GM10847 (cell line): Measurements from ENCODE around the gene ACER3.

Experiments used
- POLR2A ChIP-seq: IDR thresholded peaks from 2 replicates; pipeline ENCODE4 v1.6.1; 2011; ENCODE audit not compliant: insufficient read length; ENCODE audit errors: extremely low read depth

The ACER3 gene

DNA sequence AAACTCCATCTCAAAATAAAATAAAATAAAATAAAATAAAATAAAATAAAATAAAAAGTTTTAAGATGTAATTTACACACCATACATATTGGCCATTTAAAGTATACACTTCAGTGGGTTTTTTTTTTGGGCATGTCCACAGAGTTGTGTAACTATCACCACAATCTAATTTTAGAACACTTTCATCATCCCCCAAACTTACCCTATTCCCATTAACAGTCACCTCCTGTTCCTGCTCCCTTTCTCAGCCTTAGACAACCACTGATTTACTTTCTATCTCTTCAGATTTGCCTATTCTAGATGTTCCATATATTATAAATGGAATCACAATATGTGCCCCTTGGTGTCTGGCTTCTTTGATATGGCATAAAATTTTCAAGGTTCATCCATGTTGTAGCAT lies 4.6 kb upstream of the ACER3 start:
- no peak for TF ChIP-seq POLR2A

DNA sequence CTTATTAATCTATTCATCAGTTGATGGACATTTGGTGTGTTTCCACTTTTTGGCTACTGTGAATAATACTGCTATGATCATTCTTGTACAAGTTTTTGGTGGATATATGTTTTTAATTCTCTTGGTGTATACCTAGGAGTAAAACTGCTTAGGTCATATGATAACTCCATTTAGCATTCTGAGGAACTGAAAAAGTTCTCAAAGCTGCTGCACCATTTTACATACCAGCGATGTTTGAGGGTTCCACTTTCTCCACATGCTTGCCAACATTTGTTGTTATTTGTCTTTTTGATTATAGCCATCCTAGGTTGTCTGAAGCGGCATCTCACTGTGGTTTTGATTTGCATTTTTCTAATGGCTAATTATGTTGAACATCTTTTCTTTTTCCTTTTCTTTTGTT lies 4.1 kb upstream of the ACER3 start:
- no peak for TF ChIP-seq POLR2A

DNA sequence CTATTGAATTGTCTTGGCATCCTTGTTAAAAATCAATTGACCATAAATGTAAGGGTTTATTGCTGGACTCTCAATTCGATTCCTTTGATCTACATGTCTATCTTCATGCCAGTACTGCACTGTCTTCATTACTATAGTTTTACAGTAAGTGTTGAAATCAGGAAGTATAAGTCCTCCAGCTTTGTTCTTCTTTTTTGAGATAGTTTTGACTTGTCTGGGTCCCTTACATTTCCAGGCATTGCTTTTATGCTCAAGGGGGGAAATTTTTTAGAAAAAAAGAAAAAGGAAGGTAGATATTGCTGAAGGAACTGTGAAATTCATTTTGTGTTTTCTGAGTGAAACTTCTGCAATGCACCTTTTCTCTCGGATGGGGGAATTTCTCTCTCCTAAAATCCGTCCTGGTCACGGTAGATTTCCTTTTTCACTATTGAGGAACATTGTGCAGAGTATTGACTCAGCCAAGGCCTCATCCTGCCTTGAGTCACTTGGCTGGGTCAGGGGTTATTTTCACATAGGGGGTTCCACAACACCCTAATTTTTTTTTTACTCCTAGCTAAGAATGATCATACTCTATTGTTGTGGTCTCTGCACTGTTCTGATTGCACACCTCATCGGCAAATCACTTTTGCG lies 2.8 kb upstream of the ACER3 start:
- TF ChIP-seq POLR2A: no peak

DNA sequence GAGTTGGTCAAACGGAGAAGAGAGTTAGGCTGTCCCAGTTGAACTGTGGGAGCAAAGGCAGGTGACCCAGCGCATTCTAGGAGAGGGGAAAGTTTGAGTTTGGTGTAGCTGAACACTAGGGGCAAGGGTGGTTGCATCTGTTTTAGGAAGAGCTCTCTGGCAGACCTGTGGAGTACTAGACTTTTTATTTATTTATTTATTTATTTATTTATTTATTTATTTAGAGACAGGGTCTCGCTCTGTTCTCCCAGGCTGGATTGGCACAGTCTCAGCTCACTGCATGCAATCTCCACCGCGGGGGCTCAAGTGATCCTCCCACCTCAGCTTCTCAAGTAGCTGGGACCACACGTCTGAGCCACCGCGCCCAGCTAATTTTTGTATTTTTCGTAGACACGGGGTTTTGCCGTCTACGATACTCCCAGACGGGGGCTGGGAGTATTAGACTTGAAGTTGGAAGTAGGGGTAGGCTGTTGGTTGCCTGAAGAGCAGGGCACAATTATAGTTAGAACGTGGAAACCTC lies 950 bp upstream of the ACER3 start:
- TF ChIP-seq POLR2A: no peak

DNA sequence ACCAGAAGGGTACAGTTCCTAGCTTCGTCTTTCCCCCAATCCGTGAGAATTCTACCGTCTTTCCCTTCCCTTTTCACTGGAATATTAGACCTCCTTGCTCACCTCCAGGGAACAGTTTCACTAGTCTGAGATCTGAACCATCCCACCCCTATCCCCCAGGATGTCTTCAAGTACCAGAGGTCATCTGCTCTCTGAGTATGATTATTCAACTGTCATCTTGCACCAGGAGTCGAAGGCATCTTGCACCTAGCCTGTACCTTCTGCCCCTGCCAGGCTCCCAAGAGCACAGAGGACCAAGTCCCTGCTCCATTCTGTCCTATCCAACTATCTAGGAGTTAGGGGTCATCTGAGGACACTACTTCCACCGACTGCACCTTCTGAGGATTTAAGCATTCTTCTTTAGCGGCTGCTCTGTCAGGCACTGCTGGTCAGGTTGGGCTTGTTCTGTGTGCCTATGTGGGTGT lies 804 bp downstream of the ACER3 start:
- no peak for TF ChIP-seq POLR2A

DNA sequence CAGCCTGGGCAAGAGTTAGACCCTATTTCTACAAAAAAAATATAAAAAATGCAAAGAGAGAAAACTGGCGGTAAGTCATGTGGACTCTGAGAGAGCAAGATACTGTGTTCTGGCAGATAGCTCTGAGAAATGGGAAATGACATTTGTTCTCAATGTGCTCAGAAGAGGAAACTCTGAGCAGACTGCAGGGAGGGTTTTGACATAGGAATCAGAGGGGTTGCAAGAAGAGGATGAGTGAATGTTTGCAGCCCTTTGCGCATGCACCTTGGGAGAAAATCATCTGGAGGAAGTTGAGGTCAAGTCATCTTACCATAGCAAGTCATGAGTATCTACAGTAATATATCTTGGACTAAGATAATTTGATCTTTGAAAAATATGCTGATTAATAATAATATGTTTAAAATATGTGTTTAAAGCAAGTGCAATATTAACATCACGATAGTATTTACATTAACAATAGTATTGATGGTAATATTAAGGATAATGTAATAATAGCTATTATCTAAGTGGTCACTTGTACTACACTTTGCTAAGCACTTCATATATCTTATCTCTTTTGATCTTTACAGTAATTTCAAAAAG lies 2.6 kb downstream of the ACER3 start:
- no peak for TF ChIP-seq POLR2A

DNA sequence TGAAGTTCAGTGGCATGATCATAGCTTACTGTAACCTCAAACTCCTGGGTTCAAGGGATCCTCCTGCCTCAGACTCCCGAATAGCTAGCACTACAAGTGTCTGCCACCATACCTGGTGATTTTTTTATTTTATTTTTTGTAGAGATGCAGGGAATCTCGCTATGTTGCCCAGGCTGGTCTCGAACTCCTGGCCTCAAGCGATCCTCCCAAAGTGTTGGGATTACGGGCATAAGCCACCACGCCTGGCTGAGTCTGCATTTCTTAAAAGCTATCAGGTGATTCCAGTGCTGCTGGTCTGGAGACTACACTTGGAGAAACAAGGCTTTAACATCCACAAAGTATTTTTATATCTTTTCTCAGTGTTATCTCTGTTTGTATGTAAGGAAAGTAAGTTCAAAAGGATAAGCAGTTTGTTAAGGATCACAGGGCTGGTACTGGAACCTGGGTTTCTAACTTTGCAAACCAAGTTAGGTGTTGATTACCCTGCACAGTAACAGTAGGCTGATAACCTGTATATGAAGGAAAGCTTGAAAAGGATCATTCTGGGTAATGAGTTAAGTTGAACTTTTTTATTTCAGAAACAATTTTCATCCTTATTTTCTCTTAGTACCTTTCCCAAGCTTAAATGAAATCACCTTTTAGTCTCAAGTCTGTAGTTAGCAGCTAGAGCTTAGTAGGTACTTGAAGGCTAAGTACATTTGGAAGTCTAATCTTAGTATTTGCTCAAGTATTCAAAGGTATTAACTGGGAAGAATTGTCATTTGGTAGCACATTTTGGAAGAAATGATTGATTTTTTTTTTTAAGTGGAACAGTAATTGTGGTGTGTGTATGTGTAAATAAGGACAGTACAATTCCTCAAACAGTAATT lies 12.5 kb downstream of the ACER3 start:
- TF ChIP-seq POLR2A: no peak

DNA sequence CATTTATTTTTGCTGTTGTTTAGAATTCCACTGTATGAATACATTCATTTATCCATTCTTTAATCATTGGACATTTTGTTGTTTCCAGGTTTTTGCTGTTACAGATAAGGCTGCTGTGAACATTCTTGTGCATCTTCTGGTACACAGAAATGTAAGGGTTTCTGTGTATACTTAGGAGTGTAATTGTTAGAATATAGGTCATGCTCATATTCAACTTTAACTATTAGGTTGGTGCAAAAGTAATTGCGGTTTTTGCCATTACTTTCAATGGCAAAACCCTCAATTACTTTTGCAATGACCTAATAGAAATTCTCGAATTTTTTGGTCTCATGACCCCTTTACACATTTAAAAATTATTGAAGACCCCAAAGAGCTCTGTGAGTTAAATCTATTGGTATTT lies 17.3 kb downstream of the ACER3 start:
- no peak for TF ChIP-seq POLR2A

DNA sequence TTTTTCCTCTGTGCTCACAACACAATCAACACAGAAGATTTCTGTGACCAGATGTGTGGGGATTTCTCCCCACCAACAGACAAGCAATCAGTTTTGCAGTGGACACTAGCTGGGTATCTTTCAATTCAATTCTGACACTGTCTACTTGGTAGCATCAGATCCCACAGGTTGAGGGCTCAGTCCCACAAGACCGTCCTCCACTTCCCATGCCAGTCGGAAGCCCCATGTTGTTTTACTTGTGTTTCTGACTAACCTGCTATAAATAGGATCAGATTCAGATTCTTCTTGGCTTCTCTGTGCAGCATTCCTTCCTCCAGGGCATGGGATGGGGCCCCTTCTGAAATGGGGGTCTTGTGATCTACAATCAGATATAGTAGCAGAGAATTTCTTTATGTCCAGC lies 19.6 kb downstream of the ACER3 start:
- TF ChIP-seq POLR2A: no peak

DNA sequence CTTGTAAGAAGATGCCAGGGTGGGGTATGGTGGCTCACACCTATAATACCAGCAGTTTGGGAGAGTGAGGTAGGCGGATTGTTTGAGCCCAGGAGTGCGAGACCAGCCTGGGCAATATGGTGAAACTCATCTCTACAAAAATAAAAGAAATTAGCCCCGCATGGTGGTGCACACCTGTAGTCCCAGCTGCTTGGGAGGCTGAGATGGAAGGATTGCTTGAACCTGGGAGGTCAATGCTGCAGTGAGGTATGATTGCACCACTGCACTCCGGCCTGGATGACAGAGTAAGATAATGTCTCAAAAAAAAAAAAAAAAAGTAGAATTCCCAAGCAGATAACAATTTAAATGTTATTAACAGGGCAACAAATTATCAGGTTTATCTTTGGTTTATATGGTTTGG lies 20.2 kb downstream of the ACER3 start:
- TF ChIP-seq POLR2A: no peak

DNA sequence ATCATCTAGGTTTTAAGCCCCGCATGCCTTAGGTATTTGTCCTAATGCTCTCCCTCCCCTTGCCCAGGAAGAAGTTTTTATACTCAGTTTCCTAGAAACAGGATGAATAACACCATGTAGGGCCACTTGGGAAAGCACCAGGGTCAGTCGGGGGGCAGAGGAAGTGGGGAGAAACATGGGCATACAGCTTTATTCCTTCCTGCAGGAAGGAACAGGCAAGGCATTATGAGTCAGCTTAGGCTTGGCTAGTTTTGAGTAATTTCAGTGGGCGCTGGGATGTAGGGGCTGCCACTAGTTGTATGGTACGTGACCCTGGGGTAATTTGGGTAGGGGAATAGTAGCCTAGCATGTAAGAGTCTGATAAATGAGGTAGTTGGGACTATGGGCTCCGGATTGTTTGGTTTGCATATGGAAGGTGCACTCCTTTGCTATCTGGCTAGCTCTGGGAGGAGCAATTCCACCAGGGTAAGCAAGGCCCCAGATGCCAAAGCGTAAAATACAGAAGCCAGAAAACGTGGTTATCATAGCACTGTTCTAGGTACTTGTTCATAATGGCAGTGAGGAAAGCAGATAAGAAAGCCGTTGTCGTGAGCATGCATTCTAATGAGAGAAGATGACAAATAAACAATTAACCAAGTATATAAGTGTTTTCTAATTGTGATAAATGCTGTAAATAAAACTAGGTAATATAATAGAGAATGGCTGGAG lies 24.8 kb downstream of the ACER3 start:
- TF ChIP-seq POLR2A: no peak

DNA sequence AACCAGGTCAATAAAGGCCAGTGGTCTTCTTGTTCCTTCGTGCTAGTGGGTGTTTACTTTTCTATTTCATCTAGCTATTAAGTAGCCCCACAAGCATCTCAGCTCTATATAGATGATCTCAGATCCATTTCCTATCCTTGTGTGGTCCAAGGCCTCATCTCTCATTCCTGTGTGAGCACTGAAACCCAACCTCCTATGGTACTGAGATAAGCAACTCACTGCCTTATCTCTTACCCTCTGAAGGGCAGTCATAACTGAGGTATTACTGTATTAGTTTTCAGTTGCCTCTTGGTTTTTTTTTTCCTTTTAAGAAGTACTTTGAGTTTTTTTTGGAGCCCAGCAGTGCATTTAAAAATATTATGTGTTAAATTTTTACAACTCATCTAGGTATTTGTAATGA lies 28.3 kb downstream of the ACER3 start:
- no peak for TF ChIP-seq POLR2A

DNA sequence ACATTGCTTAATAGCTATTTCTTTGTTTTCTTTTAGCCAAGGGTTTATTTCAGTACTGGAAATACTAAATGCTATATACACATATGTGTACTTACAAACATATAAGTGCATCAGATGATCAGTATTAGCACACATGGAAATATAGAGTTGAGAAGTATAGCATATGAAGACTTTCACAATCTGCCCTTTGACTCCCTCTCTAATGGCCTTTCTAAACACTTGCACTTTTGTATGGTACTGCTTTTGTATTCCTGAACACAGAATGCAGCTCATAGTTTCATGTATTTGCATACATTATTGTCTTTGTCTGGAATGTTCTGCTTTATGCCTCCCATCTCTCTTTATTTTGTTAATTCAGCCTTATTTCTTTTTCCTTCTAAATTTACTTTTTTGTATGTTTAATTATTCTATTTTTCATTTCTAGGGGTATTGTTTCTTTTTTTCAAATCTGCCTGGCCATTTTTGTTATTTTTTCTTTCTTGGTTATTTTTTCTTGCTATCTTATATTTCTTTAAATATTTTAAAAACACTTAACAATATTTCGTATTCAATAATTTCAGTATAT lies 28.8 kb downstream of the ACER3 start:
- TF ChIP-seq POLR2A: no peak

DNA sequence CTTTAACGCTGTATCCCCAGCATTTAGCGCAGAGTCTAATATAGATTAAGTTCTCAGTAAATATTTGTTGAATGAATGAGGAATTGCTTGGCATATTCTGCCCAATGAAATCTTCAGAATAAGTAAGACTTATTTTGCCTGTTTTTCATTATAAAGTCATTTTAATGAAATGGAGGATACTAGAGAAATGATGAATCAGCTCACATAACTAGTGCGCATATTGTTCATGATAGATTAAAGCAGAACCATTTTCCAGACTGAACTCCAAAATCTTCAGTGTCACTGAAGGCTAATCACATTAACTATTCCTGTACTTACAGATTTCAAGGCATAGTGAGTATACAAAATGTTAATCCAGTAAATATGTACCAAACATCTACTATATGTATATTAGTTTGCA lies 29.6 kb downstream of the ACER3 start:
- no peak for TF ChIP-seq POLR2A

DNA sequence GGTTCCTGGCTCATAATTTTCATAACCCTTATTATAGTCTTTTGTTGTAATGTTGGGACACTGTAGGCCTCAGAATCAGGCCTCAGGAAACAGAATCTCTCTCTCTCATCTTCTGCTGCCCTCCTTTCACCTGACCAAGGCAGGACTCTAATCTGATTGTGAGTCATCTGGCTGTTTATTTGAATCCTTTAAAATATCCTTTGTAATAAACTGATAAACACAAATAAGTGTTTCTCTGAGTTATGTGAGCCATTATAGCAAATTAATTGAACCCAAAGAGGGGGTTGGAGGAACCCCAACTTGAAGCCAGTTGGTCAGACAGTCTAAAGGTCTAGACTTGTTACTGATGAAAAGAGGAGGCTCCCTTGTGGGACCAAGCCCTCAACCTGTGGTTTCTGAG lies 30.6 kb downstream of the ACER3 start:
- no peak for TF ChIP-seq POLR2A
